Gastrocnemius medialis (tissue), 4 donors: Measurements from ENCODE around the gene CLEC2D.
"Not testable (repeated sequence)": the region's sequence is repeated elsewhere in the genome, so short reads cannot be mapped to it uniquely, and the experiment has no call there.

Experiments
- CTCF ChIP-seq, 5 experiments: fragments of 450-650 bp in 3 of 5; fragments of 200-600 bp in 2 of 5; sonication (generic) in 2 of 5; IDR thresholded peaks in 4 of 5; conservative IDR thresholded peaks in 1 of 5; 1 replicate in 4 of 5; 2 replicates in 1 of 5; pipeline ENCODE4 v1.5.1; 2016 to 2019; ENCODE audit warnings: antibody characterized with exemption in 5 of 5, mild to moderate bottlenecking in 3 of 5, moderate library complexity in 3 of 5
- POLR2A ChIP-seq, 2 donors: fragments of 450-650 bp; IDR thresholded peaks; one replicate each; pipeline ENCODE4 v1.6.1; 2017; ENCODE audit warnings: antibody characterized with exemption in 2 of 2, mild to moderate bottlenecking in 2 of 2, moderate library complexity in 2 of 2

DNA sequence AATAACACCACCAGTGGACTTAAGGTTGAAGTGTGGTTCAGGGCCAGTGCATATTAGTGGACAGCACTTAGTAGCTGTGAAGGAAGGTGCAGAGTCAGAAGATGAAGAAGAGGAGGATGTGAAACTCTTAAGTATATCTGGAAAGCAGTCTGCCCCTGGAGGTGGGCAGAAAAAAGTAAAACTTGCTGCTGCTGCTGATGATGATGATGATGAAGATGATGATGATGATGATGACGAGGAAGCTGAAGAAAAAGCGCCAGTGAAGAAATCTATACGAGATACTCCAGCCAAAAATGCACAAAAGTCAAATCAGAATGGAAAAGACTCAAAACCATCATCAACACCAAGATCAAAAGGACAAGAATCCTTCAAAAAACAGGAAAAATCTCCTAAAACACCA lies 26.1 kb downstream of the CLEC2D start:
- not testable (repeated sequence) for TF ChIP-seq CTCF (IDR thresholded peaks at IDR 0.05 in 4 of 5, conservative IDR thresholded peaks at IDR 0.05 in 1 of 5); POLR2A (IDR thresholded peaks at IDR 0.05)
